Activated CD8-positive, alpha-beta memory T cell treated with anti-CD3 and anti-CD28 coated beads, Interleukin-2, amount 50 U/mL, for 48 hours (primary cell): ENCODE measurements around the gene ZNF613.
"Not testable (repeated sequence)": the region's sequence is repeated elsewhere in the genome, so short reads cannot be mapped to it uniquely, and the experiment has no call there.

ENCODE experiments used
- DNase-seq: peaks from one replicate; pipeline ENCODE4 v3.0.0-alpha.2; 2020

ZNF613 gene

GRCh38 chr19:51926784-51927741 lies at the start of gene ZNF613:
Gene ZNF613, plus strand, starts transcription at chr19:51927472. Its CDS starts 8,749 bp downstream, at chr19:51936221.
- peak; percentile 85 for DNase-seq

GRCh38 chr19:51882518-51882917 lies 44.8 kb upstream of the ZNF613 start:
- no peak for DNase-seq

GRCh38 chr19:51884713-51885112 lies 42.6 kb upstream of the ZNF613 start:
- DNase-seq: no peak

GRCh38 chr19:51887522-51888498 lies 39.5 kb upstream of the ZNF613 start, which contains the start of gene ZNF577:
Gene ZNF577, minus strand, starts transcription at chr19:51887951. Its CDS starts 7,569 bp downstream, at chr19:51880382.
- DNase-seq: peak; percentile 79

GRCh38 chr19:51889934-51890333 lies 37.3 kb upstream of the ZNF613 start:
- no peak for DNase-seq

- no peak for DNase-seq
Observed at GRCh38 chr19:51891193-51891747, 36.0 kb upstream of the ZNF613 start.

- DNase-seq: no peak
Observed at GRCh38 chr19:51901860-51902259, 25.4 kb upstream of the ZNF613 start.

- no peak for DNase-seq
Observed at GRCh38 chr19:51903192-51903591, 24.1 kb upstream of the ZNF613 start.

- DNase-seq: peak; percentile 91
Observed at GRCh38 chr19:51904331-51905165, 22.7 kb upstream of the ZNF613 start, which contains the start of gene ZNF649. Gene ZNF649, minus strand, starts transcription at chr19:51905017. Its CDS starts 4,910 bp downstream, at chr19:51900107.

GRCh38 chr19:51905206-51905605 lies 22.1 kb upstream of the ZNF613 start:
- DNase-seq: no peak

GRCh38 chr19:51905639-51906038 lies 21.6 kb upstream of the ZNF613 start:
- DNase-seq: not testable (repeated sequence)

GRCh38 chr19:51906108-51906507 lies 21.2 kb upstream of the ZNF613 start:
- not testable (repeated sequence) for DNase-seq

- not testable (repeated sequence) for DNase-seq
Observed at GRCh38 chr19:51907981-51908380, 19.3 kb upstream of the ZNF613 start.

- DNase-seq: no peak
Observed at GRCh38 chr19:51915324-51915867, 11.9 kb upstream of the ZNF613 start.

GRCh38 chr19:51916167-51916566 lies 11.1 kb upstream of the ZNF613 start:
- no peak for DNase-seq

- DNase-seq: no peak
Observed at GRCh38 chr19:51919606-51920005, 7.7 kb upstream of the ZNF613 start.

GRCh38 chr19:51921949-51922348 lies 5.3 kb upstream of the ZNF613 start:
- DNase-seq: no peak

- DNase-seq: no peak
Observed at GRCh38 chr19:51926426-51926783, 867 bp upstream of the ZNF613 start.

- DNase-seq: no peak
Observed at GRCh38 chr19:51927859-51928258, 587 bp downstream of the ZNF613 start.

GRCh38 chr19:51931921-51932320 lies 4.6 kb downstream of the ZNF613 start:
- DNase-seq: no peak

GRCh38 chr19:51938936-51939335 lies 11.7 kb downstream of the ZNF613 start:
- DNase-seq: no peak
